Skeletal muscle tissue (tissue), 5 donors: Measurements from ENCODE around the gene DKC1. TPM values are rescaled to one million over a fixed set of nuclear protein-coding genes. Genes with fewer than 3 reads are reported as not detected.
"Not testable (repeated sequence)": the region's sequence is repeated elsewhere in the genome, so short reads cannot be mapped to it uniquely, and the experiment has no call there.

Experiments used
- H3K27ac ChIP-seq: one replicate; pipeline ENCODE4 v1.7.0; 2013; ENCODE audit warnings: mild to moderate bottlenecking, low read depth, low read length, inconsistent platforms
- H3K27me3 ChIP-seq, 3 donors: one replicate each; pipeline ENCODE4 v1.7.0; 2013; ENCODE audit warnings: low read length in 3 of 3; ENCODE audit not compliant: control insufficient read depth in 3 of 3, insufficient read depth in 3 of 3
- H3K36me3 ChIP-seq, 3 donors: one replicate each; pipeline ENCODE4 v1.7.0; 2013; ENCODE audit warnings: low read length in 3 of 3; ENCODE audit not compliant: control insufficient read depth in 3 of 3, insufficient read depth in 3 of 3
- H3K4me1 ChIP-seq, 3 donors: one replicate each; pipeline ENCODE4 v1.7.0; 2013; ENCODE audit warnings: low read length in 3 of 3, mild to moderate bottlenecking in 3 of 3; ENCODE audit not compliant: control insufficient read depth in 3 of 3, insufficient read depth in 3 of 3
- H3K4me3 ChIP-seq, 3 donors: one replicate each; pipeline ENCODE4 v1.7.0; 2013; ENCODE audit warnings: low read length in 3 of 3
- H3K9ac ChIP-seq, 3 donors: one replicate each; pipeline ENCODE4 v1.7.0; 2013; ENCODE audit warnings: low read length in 3 of 3, mild to moderate bottlenecking in 3 of 3, moderate library complexity in 2 of 3, low read depth in 1 of 3
- H3K9me3 ChIP-seq, 3 donors: one replicate each; pipeline ENCODE4 v1.7.0; 2013; ENCODE audit warnings: low read length in 3 of 3; ENCODE audit not compliant: control insufficient read depth in 3 of 3
- small RNA-seq: library from RNA; depleted of rRNA; stranded (forward); fragments of <200 nt; gene quantifications from one replicate; pipeline ENCODE3, GENCODE V24; 2014
- total RNA-seq: library from RNA; depleted of rRNA; stranded (reverse); fragments of >200 nt; gene quantifications from one replicate; pipeline ENCODE4 v1.2.3, GENCODE V29; 2014
- donor health status: Osteomylitis.

Gene DKC1
- total RNA-seq, 1 donor from 2014 or later, result 18.3 TPM

DNA sequence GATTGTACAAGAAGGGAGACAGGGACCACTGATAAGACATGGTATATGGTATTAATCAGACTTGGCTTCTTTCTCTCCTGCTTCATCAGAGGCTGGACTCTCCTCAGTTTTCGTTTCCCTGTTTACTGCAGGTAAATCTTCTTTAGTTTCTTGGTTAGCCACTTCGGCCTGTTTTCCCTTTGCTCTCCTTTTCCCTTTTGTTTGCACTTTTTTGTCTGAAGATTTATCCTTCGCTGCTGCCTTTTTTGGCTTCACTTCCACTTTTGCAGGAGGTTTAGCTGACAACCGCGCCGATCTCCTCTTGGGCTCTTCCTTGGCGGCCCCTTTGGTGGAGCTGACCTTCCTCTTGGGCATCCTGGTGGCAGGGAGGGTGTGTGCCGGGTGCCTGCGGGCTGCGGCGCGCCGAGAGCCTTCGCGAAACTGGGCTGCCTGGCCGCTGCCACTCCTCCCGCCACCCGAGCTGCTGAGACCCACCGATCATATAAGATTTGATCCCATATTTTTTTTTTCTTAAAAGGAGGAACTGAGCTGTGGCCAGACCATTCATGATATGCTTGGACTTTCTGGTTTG is 54.5 kb downstream of the DKC1 start:
- H3K4me3 ChIP-seq, H3K9ac ChIP-seq, H3K36me3 ChIP-seq, H3K9me3 ChIP-seq, H3K4me1 ChIP-seq, H3K27ac ChIP-seq, H3K27me3 ChIP-seq: not testable (repeated sequence)

DNA sequence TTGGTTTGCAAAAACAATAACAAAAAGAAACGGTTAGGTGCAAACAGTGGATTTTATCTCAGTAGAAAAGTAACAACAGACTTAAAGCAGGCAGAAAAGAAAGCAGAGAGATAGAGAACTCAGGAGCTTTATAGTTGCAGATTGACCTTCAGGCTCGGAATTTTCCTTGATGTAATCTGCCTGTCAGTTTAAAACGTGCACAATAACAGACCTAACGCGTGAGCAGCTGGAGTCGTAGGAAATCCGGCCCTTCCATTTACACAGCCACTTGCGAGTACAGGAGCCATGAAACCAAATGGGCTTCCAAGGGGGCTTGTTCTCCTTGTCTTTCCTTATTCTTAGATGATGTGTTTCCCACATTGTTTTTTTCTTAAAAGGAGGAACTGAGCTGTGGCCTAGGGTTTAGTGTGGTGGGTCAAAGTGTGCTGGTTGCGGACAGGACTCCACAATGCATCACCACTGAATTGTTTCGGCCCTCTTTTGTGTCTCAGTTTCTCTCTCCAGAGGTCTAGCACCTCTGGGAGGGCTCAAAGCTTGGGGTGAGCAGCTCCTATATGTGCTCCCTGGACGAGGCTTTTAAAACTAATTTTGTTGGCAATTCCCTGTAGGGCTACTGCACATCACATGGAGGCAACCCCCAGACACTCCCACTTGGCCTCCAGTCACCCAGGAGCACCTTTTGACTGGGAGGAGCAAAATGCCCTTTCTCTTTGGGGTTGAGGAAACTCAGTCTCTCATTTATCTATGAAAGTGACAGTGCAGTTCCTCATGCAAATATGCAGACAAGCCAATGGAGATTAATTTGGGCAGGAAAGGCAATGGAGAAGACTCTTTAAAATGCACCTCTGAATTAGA is 56.5 kb downstream of the DKC1 start:
- Histone ChIP-seq H3K27ac (no peak overlapping the region), H3K27me3 (no peaks in the 10 kb centered on the region), H3K9ac (no peak overlapping the region), H3K4me3 (no peak overlapping the region), H3K36me3 (no peaks in the 10 kb centered on the region), H3K4me1 (no peaks in the 10 kb centered on the region), H3K9me3 (no peaks in the 10 kb centered on the region)

GRCh38 chrX:154819771-154820341 is 57.2 kb downstream of the DKC1 start:
- no peaks in the 10 kb centered on the region for H3K27me3 ChIP-seq
- no peaks in the 10 kb centered on the region for H3K9me3 ChIP-seq

GRCh38 chrX:154821523-154821922 is 58.9 kb downstream of the DKC1 start:
- Histone ChIP-seq H3K4me1 (no peaks in the 10 kb centered on the region), H3K9me3 (no peaks in the 10 kb centered on the region), H3K9ac (no peak overlapping the region), H3K36me3 (no peaks in the 10 kb centered on the region), H3K4me3 (no peak overlapping the region), H3K27ac (no peak overlapping the region), H3K27me3 (no peaks in the 10 kb centered on the region)

More at GRCh38 chrX:154819771-154820341, 57.2 kb downstream of the DKC1 start:
- Histone ChIP-seq H3K9ac (no peak overlapping the region), H3K4me1 (no peaks in the 10 kb centered on the region), H3K27ac (no peak overlapping the region), H3K4me3 (no peak overlapping the region), H3K36me3 (no peaks in the 10 kb centered on the region)

GRCh38 chrX:154822029-154822428 is 59.4 kb downstream of the DKC1 start:
- H3K27ac ChIP-seq, result no peak overlapping the region
- no peak overlapping the region for H3K4me3 ChIP-seq
- no peaks in the 10 kb centered on the region for H3K27me3 ChIP-seq
- no peaks in the 10 kb centered on the region for H3K36me3 ChIP-seq
- no peak overlapping the region for H3K9ac ChIP-seq
- no peaks in the 10 kb centered on the region for H3K4me1 ChIP-seq
- no peaks in the 10 kb centered on the region for H3K9me3 ChIP-seq

DNA sequence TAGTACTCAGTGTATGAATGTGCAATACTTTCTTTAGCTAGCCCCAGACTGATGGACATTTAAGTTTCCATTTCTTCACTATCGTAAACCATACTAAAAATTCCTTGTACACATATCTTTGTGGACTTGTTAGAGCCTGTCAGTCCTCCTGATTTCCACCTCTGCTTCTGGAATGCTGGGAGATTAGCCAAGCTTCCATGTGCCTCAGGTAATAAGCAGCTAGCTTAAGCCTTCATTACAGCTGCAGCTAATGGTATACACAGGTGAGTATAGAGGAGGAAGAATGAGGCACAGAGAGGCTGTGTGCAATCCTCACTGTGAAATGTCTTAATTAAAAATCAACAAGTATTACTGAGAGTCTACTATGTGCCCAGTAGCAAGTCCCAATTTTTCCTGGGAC is 62.0 kb downstream of the DKC1 start:
- H3K27me3 ChIP-seq, result no peaks in the 10 kb centered on the region
- no peak overlapping the region for H3K9ac ChIP-seq
- H3K36me3 ChIP-seq, result no peaks in the 10 kb centered on the region
- H3K4me3 ChIP-seq, result no peak overlapping the region
- no peaks in the 10 kb centered on the region for H3K4me1 ChIP-seq
- H3K9me3 ChIP-seq, result no peaks in the 10 kb centered on the region
- no peak overlapping the region for H3K27ac ChIP-seq

GRCh38 chrX:154825586-154825985 is 62.9 kb downstream of the DKC1 start:
- H3K4me3 ChIP-seq, H3K9me3 ChIP-seq, H3K9ac ChIP-seq, H3K27me3 ChIP-seq, H3K36me3 ChIP-seq, H3K27ac ChIP-seq, H3K4me1 ChIP-seq: not testable (repeated sequence)

Small RNAs within 50 kb of the gene (small RNA-seq; reads per million reads assigned to genes)
- not detected for gene SNORA36A

Other genes starting within 250 kb of the DKC1 start
- gene FAM3A, start 246.6 kb upstream of the DKC1 start, total RNA-seq, result 15.7 TPM
- 10.4 TPM for gene G6PD, start 216.0 kb upstream of the DKC1 start, total RNA-seq
- gene IKBKG, start 215.2 kb upstream of the DKC1 start, total RNA-seq, result 6.8 TPM
- gene CTAG1A, start 177.7 kb upstream of the DKC1 start, total RNA-seq, result not detected
- gene CTAG1B, start 143.6 kb upstream of the DKC1 start, total RNA-seq, result not detected
- not detected for gene CTAG2, start 109.3 kb upstream of the DKC1 start, total RNA-seq
- gene GAB3, start 11.8 kb upstream of the DKC1 start, total RNA-seq, result 5.7 TPM
- gene MPP1, start 42.6 kb downstream of the DKC1 start, total RNA-seq, result 45.9 TPM
- not detected for gene SMIM9, start 71.8 kb downstream of the DKC1 start, total RNA-seq
- gene F8A1, start 123.5 kb downstream of the DKC1 start, total RNA-seq, result 2.6 TPM